GM20431 (cell line): ENCODE data around the gene MAP3K5.

Experiments
- in situ Hi-C: fragments of 300-500 bp; cut with MseI, MboI; formaldehyde crosslinking; loops from one replicate; pipeline ENCODE4 v1.15.0; 2020; ENCODE audit warnings: low sequenced_read_pairs; ENCODE audit not compliant: unreplicated experiment

Gene MAP3K5

GRCh38 chr6:136658711-136659110, 133.6 kb downstream of the MAP3K5 start:
- in situ Hi-C loops = no loop called here

GRCh38 chr6:136657666-136658065, 134.6 kb downstream of the MAP3K5 start:
- in situ Hi-C loops = no loop called here

- in situ Hi-C loops = no loop called here
These were observed 136.2 kb downstream of the MAP3K5 start for GRCh38 chr6:136656121-136656520.

GRCh38 chr6:136655239-136656014, 136.8 kb downstream of the MAP3K5 start:
- in situ Hi-C loops = no loop called here

- in situ Hi-C loops = no loop called here
These were observed 138.2 kb downstream of the MAP3K5 start for GRCh38 chr6:136654086-136654485.

- in situ Hi-C loops = no loop called here
These were observed 139.6 kb downstream of the MAP3K5 start for GRCh38 chr6:136652656-136653055.

- in situ Hi-C loops = no loop called here
These were observed 140.3 kb downstream of the MAP3K5 start for GRCh38 chr6:136651982-136652381.

GRCh38 chr6:136647363-136647852, 144.9 kb downstream of the MAP3K5 start:
- in situ Hi-C loops = loop anchor here (10.0 kb wide), 1 partner anchor 147 kb away; the partner anchor contains the start of gene MAP3K5

- in situ Hi-C loops = loop anchor here (10.0 kb wide), 1 partner anchor 148 kb away; the partner anchor contains the start of gene MAP3K5
These were observed 145.9 kb downstream of the MAP3K5 start for GRCh38 chr6:136646377-136646776.

- in situ Hi-C loops = loop anchor here (10.0 kb wide), 1 partner anchor 150 kb away; the partner anchor contains the start of gene MAP3K5
These were observed 147.7 kb downstream of the MAP3K5 start for GRCh38 chr6:136644597-136644952.

GRCh38 chr6:136643850-136644596, 148.3 kb downstream of the MAP3K5 start:
- in situ Hi-C loops = loop anchor here (10.0 kb wide), 1 partner anchor 151 kb away; the partner anchor contains the start of gene MAP3K5

GRCh38 chr6:136641873-136642465, 150.3 kb downstream of the MAP3K5 start:
- in situ Hi-C loops = loop anchor here (10.0 kb wide), 1 partner anchor 153 kb away; the partner anchor contains the start of gene MAP3K5

GRCh38 chr6:136641166-136641565, 151.1 kb downstream of the MAP3K5 start:
- in situ Hi-C loops = loop anchor here (10.0 kb wide), 1 partner anchor 154 kb away; the partner anchor contains the start of gene MAP3K5

- in situ Hi-C loops = loop anchor here (10.0 kb wide), 1 partner anchor 154 kb away; the partner anchor contains the start of gene MAP3K5
These were observed 152.0 kb downstream of the MAP3K5 start for GRCh38 chr6:136640132-136640915.

GRCh38 chr6:136639702-136640101, 152.6 kb downstream of the MAP3K5 start:
- in situ Hi-C loops = loop anchor here (10.0 kb wide), 1 partner anchor 155 kb away; the partner anchor contains the start of gene MAP3K5

GRCh38 chr6:136635615-136636014, 156.7 kb downstream of the MAP3K5 start:
- in situ Hi-C loops = no loop called here

- in situ Hi-C loops = no loop called here
These were observed 158.9 kb downstream of the MAP3K5 start for GRCh38 chr6:136633355-136633754.

- in situ Hi-C loops = no loop called here
These were observed 163.3 kb downstream of the MAP3K5 start for GRCh38 chr6:136628996-136629395.

- in situ Hi-C loops = no loop called here
These were observed 165.1 kb downstream of the MAP3K5 start for GRCh38 chr6:136627191-136627590.
